Endothelial cell of umbilical vein (primary cell): ENCODE data around the gene FBH1. TPM values are rescaled to one million over a fixed set of nuclear protein-coding genes. Genes with fewer than 3 reads are reported as not detected.

ENCODE experiments used
- BruUV-seq: library from RNA; stranded (reverse); fragments of 400-500 nt; replicated peaks from 2 replicates; lab custom pipeline; 2021; lab: Mats Ljungman, UMichigan
- CTCF ChIA-PET: fragments of 300-600, 350-600 bp; sonication (Branson Sonifier 250); formaldehyde crosslinking; loops from one replicate; lab custom pipeline; 2021; ENCODE audit warnings: antibody characterized with exemption, inconsistent platforms; lab: Charles Lee
- POLR2A ChIA-PET: fragments of 300-600, 350-600 bp; sonication (Branson Sonifier 250); formaldehyde crosslinking; loops from one replicate; lab custom pipeline; 2021; ENCODE audit warnings: antibody characterized with exemption, inconsistent platforms; lab: Charles Lee
- DNase-seq: peaks from one replicate; pipeline ENCODE4 v3.0.0-alpha.2; 2011; ENCODE audit warnings: low read depth, low spot score
- FAIRE-seq: peaks from 2 replicates; lab custom pipeline; 2011; peaks lifted over from hg19 to GRCh38; lab: Jason Lieb, UNC
- H2AFZ ChIP-seq: 2 replicates; pipeline ENCODE4 v1.6.0; 2012; ENCODE audit warnings: low read depth, low read length, control low read depth, inconsistent platforms
- H3K27ac ChIP-seq: 2 replicates; pipeline ENCODE4 v1.5.1; 2011; ENCODE audit warnings: low read depth, mild to moderate bottlenecking, control low read depth, low read length, moderate library complexity; ENCODE audit not compliant: insufficient read depth
- H3K27me3 ChIP-seq, 2 experiments: 2 replicates each; pipeline versions ENCODE4 v1.6.0 to v1.6.1; 2011; ENCODE audit warnings: low read length in 2 of 2, mixed read lengths in 1 of 2; ENCODE audit not compliant: control insufficient read depth in 2 of 2, insufficient read depth in 2 of 2
- H3K36me3 ChIP-seq, 2 experiments: 2 replicates in 1 of 2; 3 replicates in 1 of 2; pipeline ENCODE4 v1.5.1; 2011; ENCODE audit warnings: low read length in 2 of 2, mild to moderate bottlenecking in 1 of 2, moderate library complexity in 1 of 2; ENCODE audit not compliant: control insufficient read depth in 2 of 2, insufficient read depth in 2 of 2; ENCODE audit errors: extremely low read depth in 1 of 2
- H3K4me1 ChIP-seq: 3 replicates; pipeline ENCODE4 v1.5.1; 2011; ENCODE audit warnings: mild to moderate bottlenecking, low read length; ENCODE audit not compliant: control insufficient read depth, insufficient read depth; ENCODE audit errors: extremely low read depth
- H3K4me2 ChIP-seq: 2 replicates; pipeline ENCODE4 v1.6.1; 2011; ENCODE audit warnings: low read length, control low read depth, mixed read lengths; ENCODE audit not compliant: insufficient read depth
- H3K4me3 ChIP-seq, 3 experiments: fragments of 200-600 bp in 1 of 3; sonication (generic), shearing (Covaris generic) in 1 of 3; replicated peaks in 1 of 3; 2 replicates each; pipeline ENCODE4 v1.5.1; 2011 to 2016; ENCODE audit warnings: control low read depth in 3 of 3, low read length in 3 of 3, mild to moderate bottlenecking in 2 of 3, inconsistent platforms in 1 of 3, low read depth in 1 of 3, moderate library complexity in 1 of 3; ENCODE audit not compliant: insufficient read depth in 1 of 3
- H3K79me2 ChIP-seq: 2 replicates; pipeline ENCODE4 v1.6.0; 2012; ENCODE audit warnings: low read length, inconsistent platforms; ENCODE audit not compliant: control insufficient read depth, insufficient read depth
- H3K9ac ChIP-seq: replicated peaks from 2 replicates; pipeline ENCODE3; 2011; ENCODE audit warnings: low read length, control low read depth; ENCODE audit not compliant: insufficient read depth; ENCODE audit errors: extremely low read depth
- H3K9me1 ChIP-seq: replicated peaks from 3 replicates; pipeline ENCODE4 v1.6.0; 2011; ENCODE audit warnings: mild to moderate bottlenecking, low read length; ENCODE audit not compliant: control insufficient read depth, insufficient read depth; ENCODE audit errors: extremely low read depth
- H3K9me3 ChIP-seq: replicated peaks from 2 replicates; pipeline ENCODE4 v1.5.1; 2012; ENCODE audit warnings: low read length, inconsistent platforms; ENCODE audit not compliant: control insufficient read depth, insufficient read depth
- H4K20me1 ChIP-seq: replicated peaks from 2 replicates; pipeline ENCODE3; 2011; ENCODE audit warnings: mild to moderate bottlenecking, low read length; ENCODE audit not compliant: control insufficient read depth, insufficient read depth; ENCODE audit errors: extremely low read depth
- CTCF ChIP-seq, 2 donors: IDR thresholded peaks; 1 replicate in 1 of 2; 2 replicates in 1 of 2; pipeline ENCODE4 v1.5.1; 2011; ENCODE audit warnings: low read length in 2 of 2, mild to moderate bottlenecking in 2 of 2, moderate library complexity in 2 of 2, control low read depth in 1 of 2, inconsistent platforms in 1 of 2, low read depth in 1 of 2; ENCODE audit not compliant: insufficient read depth in 1 of 2; ENCODE audit errors: extremely low read depth in 1 of 2
- EZH2 ChIP-seq: IDR thresholded peaks from 2 replicates; pipeline ENCODE4 v1.6.1; 2012; ENCODE audit warnings: borderline replicate concordance, low read depth, mild to moderate bottlenecking, moderate library complexity, low read length, inconsistent platforms; ENCODE audit not compliant: severe bottlenecking
- FOS ChIP-seq: IDR thresholded peaks from 2 replicates; pipeline ENCODE4 v1.6.1; 2011; ENCODE audit warnings: mild to moderate bottlenecking, low read length, moderate library complexity, borderline replicate concordance; ENCODE audit not compliant: insufficient read depth
- GATA2 ChIP-seq: IDR thresholded peaks from 2 replicates; pipeline ENCODE4 v1.7.0; 2011; ENCODE audit warnings: low read depth, mild to moderate bottlenecking, moderate library complexity, mixed read lengths, low read length; ENCODE audit not compliant: insufficient read length, insufficient read depth
- JUN ChIP-seq: IDR thresholded peaks from 2 replicates; pipeline ENCODE4 v1.6.1; 2011; ENCODE audit warnings: borderline replicate concordance, low read depth; ENCODE audit not compliant: insufficient read length, insufficient read depth
- MAX ChIP-seq: IDR thresholded peaks from 2 replicates; pipeline ENCODE4 v1.6.1; 2011; ENCODE audit not compliant: insufficient read depth, insufficient read length
- MYC ChIP-seq: IDR thresholded peaks from one replicate; pipeline ENCODE4 v1.6.1; 2011; ENCODE audit warnings: mild to moderate bottlenecking, low read depth, low read length
- POLR2A ChIP-seq: IDR thresholded peaks from 2 replicates; pipeline ENCODE4 v1.6.1; 2012; ENCODE audit warnings: low read depth, mild to moderate bottlenecking, control low read depth, low read length
- POLR2AphosphoS5 ChIP-seq: IDR thresholded peaks from 2 replicates; pipeline ENCODE4 v1.6.1; 2012; ENCODE audit warnings: low read depth, mild to moderate bottlenecking, control low read depth, low read length, moderate library complexity; ENCODE audit not compliant: insufficient read depth
- dilution Hi-C: fragments of 300-500 bp; cut with MboI; formaldehyde crosslinking; loops from one replicate; pipeline ENCODE4 v1.15.0; 2019; ENCODE audit warnings: low sequenced_read_pairs; ENCODE audit not compliant: extremely low pct_ligation_motif_present
- intact Hi-C: fragments of 100-400 bp; cut with micrococcal nuclease; formaldehyde crosslinking; loops from one replicate; pipeline ENCODE4 v1.10.0; 2022
- polyA plus RNA-seq, 4 experiments: library from polyadenylated mRNA; depleted of rRNA in 3 of 4; stranded (reverse) in 3 of 4; unstranded in 1 of 4; fragments of >200 nt; gene quantifications; 2 replicates each; pipeline versions ENCODE4 v1.2.1 to v1.2.3, GENCODE V29; 2011 to 2012; ENCODE audit warnings: missing spikeins in 1 of 4
- total RNA-seq: library from RNA; stranded (reverse); gene quantifications from 2 replicates; pipeline ENCODE4 v1.2.3, GENCODE V29; 2021

The FBH1 gene
- total and polyA plus RNA-seq, 2 donors (not counting 3 experiments of a cell fraction or from before 2014, with no cell fraction given) = 71.4 to 97.0 TPM

- no peak for FAIRE-seq
- H3K4me3 ChIP-seq = no peak overlapping the region
- H3K9me3 ChIP-seq = no peaks in the 10 kb centered on the region
- dilution Hi-C loops (no loop called here), intact Hi-C loops (no loop called here)
- H3K36me3 ChIP-seq = peaks cover 10 to 11% of the 10 kb centered on the region in 2 experiments
- no peak overlapping the region for H3K27ac ChIP-seq
- H2AFZ ChIP-seq = no peak overlapping the region
- H3K9me1 ChIP-seq = no peaks in the 10 kb centered on the region
- H3K4me1 ChIP-seq = peaks cover 22% of the 10 kb centered on the region
- H3K9ac ChIP-seq = no peak overlapping the region
- H3K27me3 ChIP-seq = no peaks in the 10 kb centered on the region
- no peak for DNase-seq
- TF ChIP-seq POLR2A (no peak), GATA2 (no peak), MAX (no peak), FOS (no peak), MYC (no peak), EZH2 (no peak), JUN (no peak), CTCF (IDR thresholded peaks at IDR 0.05; ENCODE audit: extremely low read depth in 1 of 2, insufficient read depth in 1 of 2, low read depth in 1 of 2, low read length in 2 of 2) (no peak), POLR2AphosphoS5 (no peak)
- H3K79me2 ChIP-seq = peaks cover 52% of the 10 kb centered on the region
- ChIA-PET POLR2A (no interaction called here), CTCF (no interaction called here)
- no TSS peak for BruUV-seq
- no peak overlapping the region for H3K4me2 ChIP-seq
- no peaks in the 10 kb centered on the region for H4K20me1 ChIP-seq
These were observed 6.4 kb downstream of the FBH1 start for GRCh38 chr10:5896208-5897052.
